GM12878 (cell line): Measurements from ENCODE around the gene DUOX1. TPM values are rescaled to one million over a fixed set of nuclear protein-coding genes. Genes with fewer than 3 reads are reported as not detected.

Experiments
- ATAC-seq: fragments of 200-7000 bp; cut with Tn5 transposase; 3 replicates; pipeline ENCODE4 v1.9.1; 2020; ENCODE audit warnings: mild to moderate bottlenecking, moderate library complexity
- BruUV-seq: library from RNA; stranded (reverse); fragments of 400-500 nt; replicated peaks from 2 replicates; lab custom pipeline; 2021; lab: Mats Ljungman, UMichigan
- CTCF ChIA-PET: fragments of 300-600 bp; sonication (Branson Sonifier 250); formaldehyde crosslinking; extraction: SDS; loops from one replicate; lab custom pipeline; 2021; ENCODE audit warnings: inconsistent platforms; lab: Yijun Ruan, JAX
- POLR2A ChIA-PET: fragments of 350-600 bp; formaldehyde crosslinking; extraction: SDS; loops from one replicate; lab custom pipeline; 2021; ENCODE audit warnings: inconsistent platforms; lab: Charles Lee
- RAD21 ChIA-PET: fragments of 300-600 bp; sonication (Branson Sonifier 250); formaldehyde crosslinking; loops from one replicate; lab custom pipeline; 2023; ENCODE audit warnings: antibody characterized with exemption; ENCODE audit not compliant: unreplicated experiment; lab: Charles Lee
- SMC1A ChIA-PET: fragments of 300-600 bp; sonication (Branson Sonifier 250); formaldehyde crosslinking; loops from one replicate; lab custom pipeline; 2023; ENCODE audit not compliant: unreplicated experiment, uncharacterized antibody; lab: Charles Lee
- DNase-seq: peaks from one replicate; pipeline ENCODE4 v3.0.0-alpha.2; 2011; ENCODE audit warnings: low read depth, low spot score
- FAIRE-seq: peaks from 3 replicates; lab custom pipeline; 2011; peaks lifted over from hg19 to GRCh38; lab: Jason Lieb, UNC
- H2AFZ ChIP-seq: 2 replicates; pipeline ENCODE4 v1.6.0; 2011; ENCODE audit warnings: low read depth, low read length, control low read depth; ENCODE audit not compliant: control insufficient read depth
- H3K27ac ChIP-seq: 2 replicates; pipeline ENCODE4 v1.5.1; 2011; ENCODE audit warnings: control low read depth; ENCODE audit not compliant: control insufficient read depth, insufficient read depth
- H3K27me3 ChIP-seq, 2 experiments: replicated peaks in 1 of 2; 2 replicates each; pipeline versions ENCODE4 v1.6.0 to v1.6.1; 2011; ENCODE audit warnings: low read length in 1 of 2; ENCODE audit not compliant: control insufficient read depth in 2 of 2, insufficient read depth in 2 of 2
- H3K36me3 ChIP-seq, 2 experiments: 2 replicates each; pipeline ENCODE4 v1.5.1; 2011; ENCODE audit warnings: low read length in 1 of 2; ENCODE audit not compliant: control insufficient read depth in 2 of 2, insufficient read depth in 2 of 2
- H3K4me1 ChIP-seq: 2 replicates; pipeline ENCODE4 v1.6.1; 2011; ENCODE audit warnings: mild to moderate bottlenecking, low read length, moderate library complexity, mixed read lengths; ENCODE audit not compliant: control insufficient read depth, insufficient read depth
- H3K4me2 ChIP-seq: 2 replicates; pipeline ENCODE4 v1.6.0; 2011; ENCODE audit warnings: control low read depth; ENCODE audit not compliant: control insufficient read depth, insufficient read depth
- H3K4me3 ChIP-seq: fragments of 200-600 bp; sonication (generic); 2 replicates; pipeline ENCODE4 v1.5.1; 2016
- H3K79me2 ChIP-seq: 2 replicates; pipeline ENCODE4 v1.6.0; 2011; ENCODE audit warnings: low read length; ENCODE audit not compliant: control insufficient read depth, insufficient read depth
- H3K9ac ChIP-seq: 2 replicates; pipeline ENCODE4 v1.8.0; 2011; ENCODE audit warnings: low read length, control low read depth, mixed read lengths; ENCODE audit not compliant: control insufficient read depth, insufficient read depth
- H3K9me3 ChIP-seq: replicated peaks from 3 replicates; pipeline ENCODE4 v1.5.1; 2011; ENCODE audit warnings: mild to moderate bottlenecking, low read length; ENCODE audit not compliant: control insufficient read depth, insufficient read depth
- H4K20me1 ChIP-seq: 2 replicates; pipeline ENCODE4 v1.6.0; 2011; ENCODE audit not compliant: control insufficient read depth, insufficient read depth
- ATF2 ChIP-seq: IDR thresholded peaks from 2 replicates; pipeline ENCODE4 v1.6.1; 2012; ENCODE audit warnings: low read length, inconsistent platforms
- ATF7 ChIP-seq: fragments of 450-650 bp; IDR thresholded peaks from 2 replicates; pipeline ENCODE4 v1.6.1; 2016; ENCODE audit warnings: low read depth, mild to moderate bottlenecking
- DPF2 ChIP-seq: fragments of 450-650 bp; IDR thresholded peaks from 2 replicates; pipeline ENCODE4 v1.6.1; 2017; ENCODE audit warnings: mild to moderate bottlenecking
- EED ChIP-seq: sonication (generic); IDR thresholded peaks from 2 replicates; pipeline ENCODE4 v1.6.1; 2016; ENCODE audit warnings: antibody characterized with exemption, low read depth
- EP300 ChIP-seq, 2 experiments: fragments of 150-350 bp in 1 of 2; IDR thresholded peaks; 2 replicates each; pipeline ENCODE4 v1.6.1; 2011 to 2012; ENCODE audit warnings: low read depth in 2 of 2, low read length in 2 of 2, borderline replicate concordance in 1 of 2, improper control_type of control experiment in 1 of 2, inconsistent platforms in 1 of 2; ENCODE audit not compliant: control insufficient read depth in 1 of 2
- FOXM1 ChIP-seq: IDR thresholded peaks from 2 replicates; pipeline ENCODE4 v1.6.1; 2012; ENCODE audit warnings: low read depth, mild to moderate bottlenecking, inconsistent platforms, low read length, moderate library complexity
- IKZF2 ChIP-seq, 2 experiments: fragments of 450-650 bp; IDR thresholded peaks; 2 replicates each; pipeline ENCODE4 v1.6.1; 2017; ENCODE audit warnings: mild to moderate bottlenecking in 2 of 2, moderate library complexity in 2 of 2
- MEF2A ChIP-seq: IDR thresholded peaks from 2 replicates; pipeline ENCODE4 v1.6.1; 2011; ENCODE audit warnings: low read depth, mild to moderate bottlenecking, low read length, moderate library complexity; ENCODE audit not compliant: insufficient read depth
- SMAD5 ChIP-seq: IDR thresholded peaks from 2 replicates; pipeline ENCODE4 v1.6.1; 2016; ENCODE audit warnings: antibody characterized with exemption, low read depth
- SMARCA5 ChIP-seq: fragments of 450-650 bp; IDR thresholded peaks from 2 replicates; pipeline ENCODE4 v1.6.1; 2017; ENCODE audit warnings: mild to moderate bottlenecking
- SPI1 ChIP-seq: IDR thresholded peaks from 2 replicates; pipeline ENCODE4 v1.6.1; 2011; ENCODE audit warnings: low read depth, mild to moderate bottlenecking, low read length, moderate library complexity, borderline replicate concordance; ENCODE audit not compliant: insufficient read depth
- TCF12 ChIP-seq: IDR thresholded peaks from 2 replicates; pipeline ENCODE4 v1.6.1; 2011; ENCODE audit warnings: low read depth, mild to moderate bottlenecking, low read length
- WGBS: methylation state at CpG from one replicate; pipeline ENCODE4 v1.1.6; 2016; ENCODE audit warnings: low lambda C conversion rate; ENCODE audit not compliant: insufficient replicate concordance, insufficient coverage; ENCODE audit errors: missing lambda C conversion rate; 5-methylcytosine and 5-hydroxymethylcytosine counted together
- in situ Hi-C: fragments of 300-500 bp; cut with MboI; formaldehyde crosslinking; loops from 9 replicates; pipeline ENCODE4 v1.14.3; 2018; ENCODE audit warnings: mixed read lengths
- intact Hi-C: fragments of 100-400 bp; cut with micrococcal nuclease; formaldehyde crosslinking; loops from one replicate; pipeline ENCODE4 v1.14.2; 2022; ENCODE audit not compliant: unreplicated experiment
- polyA plus RNA-seq, 11 experiments: library from polyadenylated mRNA; depleted of rRNA in 4 of 11; unstranded in 6 of 11; stranded (reverse) in 5 of 11; fragments of >200 nt; fragmentation: Nextera tagmentation in 4 of 11; fragmentation: Illumina TruSeq in 1 of 11; extraction: Ambion mirVana in 4 of 11; extraction: Trizol in 1 of 11; gene quantifications; 1 replicate in 1 of 11; 2 replicates in 10 of 11; pipeline versions ENCODE4 v1.2.1 to v1.2.3, GENCODE V29; 2011 to 2016; ENCODE audit warnings: inconsistent platforms in 2 of 11, missing spikeins in 2 of 11, low read depth in 1 of 11
- total RNA-seq, 4 experiments: library from RNA; depleted of rRNA in 3 of 4; stranded (reverse); fragments of >200 nt in 3 of 4; fragmentation: Illumina TruSeq in 1 of 4; extraction: Trizol in 1 of 4; gene quantifications; 2 replicates each; pipeline versions ENCODE4 v1.2.1 to v1.2.3, GENCODE V29; 2013 to 2021

DUOX1 gene
- total and polyA plus RNA-seq, 10 of the 15 experiments (the other 5 are each of a cell fraction or from before 2014, with no cell fraction given) = 0.02 to 2.1 (median 0.26) TPM; not detected in 3

- 0 out of 2 replicates have a peak, but pooled peaks have one; percentile 68 for TF ChIP-seq DPF2
- TF ChIP-seq IKZF2 (IDR thresholded peaks at IDR 0.05) = peak in 1 of 2 experiments; percentile 13; a peak in 2 of 4 replicates
- 0 out of 2 replicates have a peak, but pooled peaks have one; percentile 8 for TF ChIP-seq SMARCA5
- TF ChIP-seq ATF7 = peak; percentile 66; the same call in 1 of the 2 replicates
- TF ChIP-seq SMAD5 = no peak
- peak; percentile 22; the same call in 1 of the 2 replicates for TF ChIP-seq TCF12
- peak in 1 of 2 experiments; percentile 63; a peak in 2 of 4 replicates for TF ChIP-seq EP300 (IDR thresholded peaks at IDR 0.05; ENCODE audit: borderline replicate concordance in 1 of 2, control insufficient read depth in 1 of 2, low read depth in 2 of 2, low read length in 2 of 2)
- TF ChIP-seq, all 136 proteins: peak for 17
These were observed 71.7 kb downstream of the DUOX1 start (continued) for GRCh38 chr15:45201557-45201859.

GRCh38 chr15:45201869-45202268 lies 72.1 kb downstream of the DUOX1 start:
- DNase-seq = no peak
- intact Hi-C loops (loop anchor here (1.0 to 10.0 kb wide), 2 partner anchors 200 to 413 kb away; a partner anchor contains a TSS), in situ Hi-C loops (loop anchor here (5.0 kb wide), 1 partner anchor 190 kb away; no protein-coding TSS in a partner anchor)
- no peaks in the 10 kb centered on the region for H4K20me1 ChIP-seq
- no peaks in the 10 kb centered on the region for H3K9me3 ChIP-seq
- H3K79me2 ChIP-seq = no peaks in the 10 kb centered on the region
- no peak for ATAC-seq
- H3K4me3 ChIP-seq = no peak overlapping the region
- H3K36me3 ChIP-seq = no peaks in the 10 kb centered on the region
- ChIA-PET CTCF (interaction anchor here (0.9 to 11.2 kb wide), 10 partner anchors 17 to 409 kb away, joined by 3 to 253 read pairs (median 22); a partner anchor contains a TSS), SMC1A (interaction anchor here (1.4 to 14.4 kb wide), 8 partner anchors 16 to 414 kb away, joined by 3 to 159 read pairs (median 15); a partner anchor contains a TSS), POLR2A (interaction anchor here (0.5 to 2.5 kb wide), 6 partner anchors 9 to 177 kb away, joined by 3 to 18 read pairs (median 5); no protein-coding TSS in a partner anchor), RAD21 (interaction anchor here (0.6 to 8.2 kb wide), 8 partner anchors 15 to 594 kb away, joined by 3 to 104 read pairs (median 5); a partner anchor contains a TSS)
- BruUV-seq = no TSS peak
- WGBS = 94% methylated on average over 7 of the region's 7 CpGs
- no peak for FAIRE-seq
- H3K27me3 ChIP-seq = no peaks in the 10 kb centered on the region
- no peaks in the 10 kb centered on the region; the same call in none of the 2 replicates for H3K4me1 ChIP-seq
- H3K27ac ChIP-seq = no peak overlapping the region
- TF ChIP-seq EED = no peak
- TF ChIP-seq FOXM1 = no peak
- TF ChIP-seq SPI1 = no peak
- no peak for TF ChIP-seq MEF2A
- no peak for TF ChIP-seq ATF2
- H2AFZ ChIP-seq = no peak overlapping the region
- H3K9ac ChIP-seq = no peak overlapping the region
- peak overlapping the region; percentile 95; the same call in 1 of the 2 replicates for H3K4me2 ChIP-seq
